ENCODE measurements around the gene ACSL6.
A peak's percentile ranks its signal among the peaks of the same experiment; 100 is the strongest.

Gene ACSL6

GRCh38 chr5:132010989-132011621 is 353 bp downstream of the ACSL6 start:
- in situ Hi-C loops (cut with HindIII; ENCODE audit: low sequenced_read_pairs) = no loop called here
- H3K4me3 ChIP-seq (ENCODE audit: low read depth, low read length) = peak overlapping the region; percentile 27
- no peak for TF ChIP-seq CTCF (IDR thresholded peaks at IDR 0.05; ENCODE audit: low read depth, low read length)
- no peak for DNase-seq (ENCODE audit: low read depth, low spot score)

GRCh38 chr5:132010645-132010988 is 841 bp downstream of the ACSL6 start:
- H3K4me3 ChIP-seq (ENCODE audit: low read depth, low read length) = no peak overlapping the region
- TF ChIP-seq CTCF (IDR thresholded peaks at IDR 0.05; ENCODE audit: low read depth, low read length) = no peak
- no peak for DNase-seq (ENCODE audit: low read depth, low spot score)
- in situ Hi-C loops (cut with HindIII; ENCODE audit: low sequenced_read_pairs) = no loop called here

GRCh38 chr5:132009706-132010405 is 1.6 kb downstream of the ACSL6 start:
- no peak for DNase-seq (ENCODE audit: low read depth, low spot score)
- in situ Hi-C loops (cut with HindIII; ENCODE audit: low sequenced_read_pairs) = no loop called here
- no peak overlapping the region for H3K4me3 ChIP-seq (ENCODE audit: low read depth, low read length)
- no peak for TF ChIP-seq CTCF (IDR thresholded peaks at IDR 0.05; ENCODE audit: low read depth, low read length)

- no peak overlapping the region for H3K4me3 ChIP-seq (ENCODE audit: low read depth, low read length)
- in situ Hi-C loops (cut with HindIII; ENCODE audit: low sequenced_read_pairs) = no loop called here
- no peak for TF ChIP-seq CTCF (IDR thresholded peaks at IDR 0.05; ENCODE audit: low read depth, low read length)
- no peak for DNase-seq (ENCODE audit: low read depth, low spot score)
Measured at GRCh38 chr5:132008961-132009680, 2.3 kb downstream of the ACSL6 start.

GRCh38 chr5:132008163-132008473 is 3.3 kb downstream of the ACSL6 start:
- no peak for TF ChIP-seq CTCF (IDR thresholded peaks at IDR 0.05; ENCODE audit: low read depth, low read length)
- no peak for DNase-seq (ENCODE audit: low read depth, low spot score)
- H3K4me3 ChIP-seq (ENCODE audit: low read depth, low read length) = no peak overlapping the region
- in situ Hi-C loops (cut with HindIII; ENCODE audit: low sequenced_read_pairs) = no loop called here

- no peak overlapping the region for H3K4me3 ChIP-seq (ENCODE audit: low read depth, low read length)
- peak; percentile 71 for DNase-seq (ENCODE audit: low read depth, low spot score)
- in situ Hi-C loops (cut with HindIII; ENCODE audit: low sequenced_read_pairs) = no loop called here
- peak; percentile 66 for TF ChIP-seq CTCF (IDR thresholded peaks at IDR 0.05; ENCODE audit: low read depth, low read length)
Measured at GRCh38 chr5:132007399-132008162, 3.9 kb downstream of the ACSL6 start.

Measured in astrocyte of the spinal cord (primary cell).